Fibroblast of lung (primary cell): ENCODE data around the gene METRNL. TPM values are rescaled to one million over a fixed set of nuclear protein-coding genes. Genes with fewer than 3 reads are reported as not detected.

ENCODE experiments used
- DNase-seq, 2 donors: peaks; one replicate each; pipeline versions ENCODE4 v3.0.0 to v3.0.0-alpha.2; 2010; ENCODE audit warnings: low read depth in 2 of 2
- H2AFZ ChIP-seq: 2 replicates; pipeline ENCODE4 v1.5.1; 2012; ENCODE audit warnings: low read length, control low read depth, inconsistent platforms
- H3K27ac ChIP-seq: 2 replicates; pipeline ENCODE4 v1.5.1; 2011; ENCODE audit warnings: low read length, control low read depth; ENCODE audit not compliant: insufficient read depth
- H3K27me3 ChIP-seq: 2 replicates; pipeline ENCODE4 v1.5.1; 2011; ENCODE audit warnings: mild to moderate bottlenecking, low read length; ENCODE audit not compliant: control insufficient read depth, insufficient read depth
- H3K36me3 ChIP-seq: 2 replicates; pipeline ENCODE4 v1.5.1; 2011; ENCODE audit warnings: low read length; ENCODE audit not compliant: control insufficient read depth, insufficient read depth
- H3K4me1 ChIP-seq: 2 replicates; pipeline ENCODE4 v1.5.1; 2011; ENCODE audit warnings: low read length; ENCODE audit not compliant: control insufficient read depth, insufficient read depth; ENCODE audit errors: extremely low read depth
- H3K4me2 ChIP-seq: 2 replicates; pipeline ENCODE4 v1.5.1; 2011; ENCODE audit warnings: low read length, control low read depth; ENCODE audit not compliant: insufficient read depth; ENCODE audit errors: extremely low read depth
- H3K4me3 ChIP-seq, 4 experiments: fragments of 200-600 bp in 1 of 4; sonication (generic) in 1 of 4; replicated peaks in 1 of 4; 2 replicates each; pipeline ENCODE4 v1.5.1; 2011 to 2016; ENCODE audit warnings: low read length in 4 of 4, low read depth in 3 of 4, mild to moderate bottlenecking in 3 of 4, control low read depth in 2 of 4, inconsistent platforms in 1 of 4, mixed read lengths in 1 of 4; ENCODE audit not compliant: insufficient read depth in 1 of 4; ENCODE audit errors: control extremely low read depth in 1 of 4
- H3K79me2 ChIP-seq: 2 replicates; pipeline ENCODE4 v1.5.1; 2012; ENCODE audit warnings: mild to moderate bottlenecking, low read length, inconsistent platforms; ENCODE audit not compliant: control insufficient read depth, insufficient read depth
- H3K9ac ChIP-seq: 2 replicates; pipeline ENCODE4 v1.5.1; 2011; ENCODE audit warnings: mild to moderate bottlenecking, low read length, control low read depth; ENCODE audit not compliant: insufficient read depth
- H3K9me3 ChIP-seq: 2 replicates; pipeline ENCODE4 v1.5.1; 2012; ENCODE audit warnings: low read depth, low read length; ENCODE audit not compliant: control insufficient read depth, insufficient read depth
- H4K20me1 ChIP-seq: 2 replicates; pipeline ENCODE4 v1.5.1; 2011; ENCODE audit warnings: low read length; ENCODE audit not compliant: control insufficient read depth, insufficient read depth; ENCODE audit errors: extremely low read depth
- EZH2 ChIP-seq: IDR thresholded peaks from 2 replicates; pipeline ENCODE4 v1.5.1; 2012; ENCODE audit warnings: low read length, control low read depth, mild to moderate bottlenecking; ENCODE audit errors: missing control alignments
- polyA plus RNA-seq, 2 donors: library from polyadenylated mRNA; depleted of rRNA in 1 of 2; stranded (reverse) in 1 of 2; unstranded in 1 of 2; fragments of >200 nt; gene quantifications; 2 replicates each; pipeline ENCODE4 v1.2.1, GENCODE V29; 2011 to 2012; ENCODE audit warnings: missing spikeins in 1 of 2
- total RNA-seq: library from RNA; depleted of rRNA; stranded (reverse); fragments of >200 nt; gene quantifications from 2 replicates; pipeline ENCODE4 v1.2.1, GENCODE V29; 2014
- TF ChIP-seq, protein P1 (sequence below), 2 donors: IDR thresholded peaks in 1 of 2; conservative IDR thresholded peaks in 1 of 2; 1 replicate in 1 of 2; 2 replicates in 1 of 2; pipeline ENCODE4 v1.5.1; 2011 to 2012; ENCODE audit warnings: low read length in 2 of 2, control low read depth in 1 of 2, inconsistent platforms in 1 of 2, low read depth in 1 of 2, mild to moderate bottlenecking in 1 of 2

METRNL gene
- total and polyA plus RNA-seq, 2 donors (not counting 1 experiment from before 2014, with no cell fraction given), result 27.0 to 120 TPM

DNA sequence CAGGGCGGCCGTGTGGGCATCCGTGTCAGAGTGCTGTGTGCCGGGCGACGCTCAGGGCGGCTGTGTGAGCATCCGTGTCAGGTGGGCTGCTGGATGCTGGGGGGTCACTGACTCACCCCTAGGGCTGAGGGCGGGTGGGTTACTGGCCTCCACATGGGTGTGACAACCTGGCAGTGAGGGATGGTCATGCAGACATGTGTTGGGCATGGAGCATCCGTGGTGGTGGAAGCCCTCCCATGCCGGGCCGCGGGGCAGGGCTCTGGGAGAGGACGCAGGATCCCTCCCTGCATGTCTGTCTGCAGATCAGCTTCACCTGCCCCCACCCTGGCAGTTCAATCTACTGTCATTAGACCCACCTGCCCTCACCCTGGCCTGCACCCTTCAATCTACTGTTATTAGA, 56.3 kb downstream of the METRNL start:
- DNase-seq, result no peak
- no peaks in the 10 kb centered on the region for H3K9me3 ChIP-seq
- H4K20me1 ChIP-seq, result no peaks in the 10 kb centered on the region

DNA sequence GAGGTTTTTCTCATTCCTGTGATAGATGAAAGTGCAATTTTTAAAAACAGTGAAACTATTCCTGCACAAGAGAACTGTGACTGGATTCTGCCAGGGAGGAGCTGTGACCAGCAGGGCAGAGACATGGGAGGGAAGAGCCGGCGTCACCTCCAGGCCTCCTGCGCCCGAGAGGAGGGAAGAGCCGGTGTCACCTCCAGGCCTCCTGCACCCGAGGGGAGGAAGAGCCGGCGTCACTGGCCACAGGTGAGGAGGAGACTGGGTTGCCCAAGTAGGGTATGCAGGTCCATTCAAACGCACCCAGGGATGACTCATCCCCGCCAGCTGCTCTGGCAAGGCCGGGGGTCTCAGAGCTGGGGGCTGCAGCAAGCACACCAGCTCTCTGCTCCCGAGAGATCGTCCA, 56.7 kb downstream of the METRNL start:
- no peak for DNase-seq
- Histone ChIP-seq H3K4me3 (no peak overlapping the region), H2AFZ (no peak overlapping the region), H3K27me3 (peaks cover 6% of the 10 kb centered on the region), H3K36me3 (no peaks in the 10 kb centered on the region), H3K4me1 (no peaks in the 10 kb centered on the region), H3K4me2 (no peak overlapping the region), H4K20me1 (no peaks in the 10 kb centered on the region), H3K79me2 (no peaks in the 10 kb centered on the region), H3K9ac (no peak overlapping the region), H3K27ac (no peak overlapping the region), H3K9me3 (no peaks in the 10 kb centered on the region)
- TF ChIP-seq, protein P1, sequence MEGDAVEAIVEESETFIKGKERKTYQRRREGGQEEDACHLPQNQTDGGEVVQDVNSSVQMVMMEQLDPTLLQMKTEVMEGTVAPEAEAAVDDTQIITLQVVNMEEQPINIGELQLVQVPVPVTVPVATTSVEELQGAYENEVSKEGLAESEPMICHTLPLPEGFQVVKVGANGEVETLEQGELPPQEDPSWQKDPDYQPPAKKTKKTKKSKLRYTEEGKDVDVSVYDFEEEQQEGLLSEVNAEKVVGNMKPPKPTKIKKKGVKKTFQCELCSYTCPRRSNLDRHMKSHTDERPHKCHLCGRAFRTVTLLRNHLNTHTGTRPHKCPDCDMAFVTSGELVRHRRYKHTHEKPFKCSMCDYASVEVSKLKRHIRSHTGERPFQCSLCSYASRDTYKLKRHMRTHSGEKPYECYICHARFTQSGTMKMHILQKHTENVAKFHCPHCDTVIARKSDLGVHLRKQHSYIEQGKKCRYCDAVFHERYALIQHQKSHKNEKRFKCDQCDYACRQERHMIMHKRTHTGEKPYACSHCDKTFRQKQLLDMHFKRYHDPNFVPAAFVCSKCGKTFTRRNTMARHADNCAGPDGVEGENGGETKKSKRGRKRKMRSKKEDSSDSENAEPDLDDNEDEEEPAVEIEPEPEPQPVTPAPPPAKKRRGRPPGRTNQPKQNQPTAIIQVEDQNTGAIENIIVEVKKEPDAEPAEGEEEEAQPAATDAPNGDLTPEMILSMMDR (conservative IDR thresholded peaks at IDR 0.05 in 1 of 2, IDR thresholded peaks at IDR 0.05 in 1 of 2; ENCODE audit: low read depth in 1 of 2, low read length in 2 of 2), result no peak
- TF ChIP-seq EZH2, result no peak

More for the DNA sequence above, 56.3 kb downstream of the METRNL start:
- Histone ChIP-seq H3K79me2 (no peaks in the 10 kb centered on the region), H3K4me1 (no peaks in the 10 kb centered on the region), H3K27ac (no peak overlapping the region), H3K4me3 (no peak overlapping the region), H2AFZ (no peak overlapping the region), H3K27me3 (peaks cover 6% of the 10 kb centered on the region), H3K4me2 (no peak overlapping the region), H3K9ac (no peak overlapping the region), H3K36me3 (no peaks in the 10 kb centered on the region)
- TF ChIP-seq, protein P1 (conservative IDR thresholded peaks at IDR 0.05 in 1 of 2, IDR thresholded peaks at IDR 0.05 in 1 of 2; ENCODE audit: low read depth in 1 of 2, low read length in 2 of 2), result no peak
- no peak for TF ChIP-seq EZH2

GRCh38 chr17:83136931-83137330, 57.5 kb downstream of the METRNL start:
- H3K36me3 ChIP-seq, result no peaks in the 10 kb centered on the region
- H3K27ac ChIP-seq, result no peak overlapping the region
- TF ChIP-seq, protein P1 (conservative IDR thresholded peaks at IDR 0.05 in 1 of 2, IDR thresholded peaks at IDR 0.05 in 1 of 2; ENCODE audit: low read depth in 1 of 2, low read length in 2 of 2), result no peak
- no peak for TF ChIP-seq EZH2
- H3K9ac ChIP-seq, result no peak overlapping the region
- H3K79me2 ChIP-seq, result no peaks in the 10 kb centered on the region
- DNase-seq, result no peak
- H3K4me2 ChIP-seq, result no peak overlapping the region
- H3K27me3 ChIP-seq, result peaks cover 6% of the 10 kb centered on the region
- H3K4me3 ChIP-seq, result no peak overlapping the region
- no peaks in the 10 kb centered on the region for H4K20me1 ChIP-seq
- H2AFZ ChIP-seq, result no peak overlapping the region
- no peaks in the 10 kb centered on the region for H3K9me3 ChIP-seq
- no peaks in the 10 kb centered on the region for H3K4me1 ChIP-seq
